Fibroblast of skin of left quadriceps (primary cell): ENCODE results near the gene DOK3.
A peak's percentile ranks its signal among the peaks of the same experiment; 100 is the strongest.

Experiments used
- DNase-seq, 2 experiments: peaks; one replicate each; pipeline ENCODE4 v3.0.0-alpha.2; 2013; ENCODE audit warnings: low read depth in 2 of 2

Gene DOK3

GRCh38 chr5:177468685-177469628 is 40.7 kb downstream of the DOK3 start:
- no peak for DNase-seq

- no peak for DNase-seq
These were observed 41.3 kb downstream of the DOK3 start for GRCh38 chr5:177468329-177468684.

GRCh38 chr5:177467436-177467835 is 42.2 kb downstream of the DOK3 start:
- no peak for DNase-seq

GRCh38 chr5:177466861-177467260 is 42.8 kb downstream of the DOK3 start:
- DNase-seq, result no peak

GRCh38 chr5:177465044-177465443 is 44.6 kb downstream of the DOK3 start:
- no peak for DNase-seq

GRCh38 chr5:177462021-177462670 is 47.5 kb downstream of the DOK3 start:
- no peak for DNase-seq

- no peak for DNase-seq
These were observed 49.6 kb downstream of the DOK3 start for GRCh38 chr5:177459819-177460628.

GRCh38 chr5:177459357-177459756 is 50.3 kb downstream of the DOK3 start:
- DNase-seq, result no peak

GRCh38 chr5:177458912-177459350 is 50.7 kb downstream of the DOK3 start:
- no peak for DNase-seq

- DNase-seq, result no peak
These were observed 51.6 kb downstream of the DOK3 start for GRCh38 chr5:177457852-177458681.

- peak; percentile 85 to 86 for DNase-seq
These were observed 52.4 kb downstream of the DOK3 start for GRCh38 chr5:177456976-177457851.

GRCh38 chr5:177456591-177456964 is 53.0 kb downstream of the DOK3 start:
- no peak for DNase-seq

- DNase-seq, result peak in 1 of 2 experiments; percentile 71
These were observed 53.7 kb downstream of the DOK3 start for GRCh38 chr5:177455661-177456590.

- no peak for DNase-seq
These were observed 54.5 kb downstream of the DOK3 start for GRCh38 chr5:177455036-177455660.

- DNase-seq, result peak; percentile 69 to 71
These were observed 55.1 kb downstream of the DOK3 start for GRCh38 chr5:177454397-177455035.

GRCh38 chr5:177453852-177454396 is 55.7 kb downstream of the DOK3 start:
- no peak for DNase-seq

- no peak for DNase-seq
These were observed 56.7 kb downstream of the DOK3 start for GRCh38 chr5:177452688-177453638.
